ENCODE measurements around the gene TH. TPM values are rescaled to one million over a fixed set of nuclear protein-coding genes. Genes with fewer than 3 reads are reported as not detected.
A peak's percentile ranks its signal among the peaks of the same experiment; 100 is the strongest.

The TH gene
- total RNA-seq, 2 donors from 2014 or later = not detected

DNA sequence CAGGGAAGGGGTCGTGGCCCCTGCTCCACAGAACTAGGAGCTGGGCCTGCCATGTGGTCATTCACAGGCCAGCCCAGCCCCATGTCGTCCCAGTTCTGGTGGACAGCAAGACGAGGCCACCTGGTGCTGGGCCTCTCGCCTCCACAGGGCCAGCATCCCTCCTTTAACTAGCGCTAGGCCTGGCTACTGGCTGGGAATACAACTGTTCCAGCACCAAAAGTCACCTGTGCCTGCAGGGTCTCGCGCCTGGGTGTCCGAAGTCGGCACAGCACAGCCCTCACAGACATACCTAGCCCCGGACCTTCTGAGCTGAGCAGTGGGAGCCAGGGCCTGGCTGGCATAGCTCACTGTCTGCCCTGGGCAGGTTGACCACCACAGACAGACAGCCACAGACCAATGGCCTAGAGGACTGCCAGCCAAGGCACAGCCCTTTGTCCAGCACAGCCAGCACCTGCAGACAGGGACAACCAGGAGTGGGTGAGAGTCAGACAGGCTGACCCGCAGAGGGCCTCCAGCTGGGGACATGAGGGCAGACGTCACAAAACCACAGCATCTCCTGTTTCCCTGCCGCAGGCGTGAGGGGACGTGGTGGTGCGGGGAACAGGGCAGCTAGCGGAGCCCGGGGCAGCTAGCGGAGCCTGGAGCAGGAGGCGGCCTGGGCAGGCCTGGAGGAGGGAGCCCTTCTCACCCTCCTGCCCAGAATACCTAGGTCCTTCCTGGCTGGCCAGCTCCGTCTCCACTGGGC lies 27.2 kb upstream of the TH start:
- no peak for DNase-seq
- 90% methylated on average over 6 to 21 of the region's 21 CpGs for WGBS, 2 experiments (ENCODE audit: insufficient coverage in 1 of 2, insufficient read length in 1 of 2)
- Histone ChIP-seq H3K27me3 (ENCODE audit: control insufficient read depth, insufficient read depth, low read length, poor library complexity, severe bottlenecking) (peaks cover 10% of the 10 kb centered on the region), H3K27ac (ENCODE audit: low read depth, low read length) (no peak overlapping the region), H3K4me3 (ENCODE audit: low read length) (no peak overlapping the region), H3K36me3 (ENCODE audit: control insufficient read depth, insufficient read depth, low read length) (no peaks in the 10 kb centered on the region), H3K9ac (ENCODE audit: extremely low read depth, low read length, poor library complexity, severe bottlenecking) (no peak overlapping the region), H3K9me3 (ENCODE audit: control insufficient read depth, low read length) (no peaks in the 10 kb centered on the region), H3K4me1 (ENCODE audit: control insufficient read depth, insufficient read depth, low read length) (no peaks in the 10 kb centered on the region)
- Mint-ChIP-seq H3K9me3 (no peaks in the 10 kb centered on the region), H3K27me3 (ENCODE audit: insufficient read depth) (peaks cover 19% of the 10 kb centered on the region), H3K36me3 (ENCODE audit: low read depth) (no peaks in the 10 kb centered on the region), H3K4me3 (no peak overlapping the region), H3K27ac (no peak overlapping the region), H3K4me1 (no peaks in the 10 kb centered on the region)
- TF ChIP-seq, protein P1, sequence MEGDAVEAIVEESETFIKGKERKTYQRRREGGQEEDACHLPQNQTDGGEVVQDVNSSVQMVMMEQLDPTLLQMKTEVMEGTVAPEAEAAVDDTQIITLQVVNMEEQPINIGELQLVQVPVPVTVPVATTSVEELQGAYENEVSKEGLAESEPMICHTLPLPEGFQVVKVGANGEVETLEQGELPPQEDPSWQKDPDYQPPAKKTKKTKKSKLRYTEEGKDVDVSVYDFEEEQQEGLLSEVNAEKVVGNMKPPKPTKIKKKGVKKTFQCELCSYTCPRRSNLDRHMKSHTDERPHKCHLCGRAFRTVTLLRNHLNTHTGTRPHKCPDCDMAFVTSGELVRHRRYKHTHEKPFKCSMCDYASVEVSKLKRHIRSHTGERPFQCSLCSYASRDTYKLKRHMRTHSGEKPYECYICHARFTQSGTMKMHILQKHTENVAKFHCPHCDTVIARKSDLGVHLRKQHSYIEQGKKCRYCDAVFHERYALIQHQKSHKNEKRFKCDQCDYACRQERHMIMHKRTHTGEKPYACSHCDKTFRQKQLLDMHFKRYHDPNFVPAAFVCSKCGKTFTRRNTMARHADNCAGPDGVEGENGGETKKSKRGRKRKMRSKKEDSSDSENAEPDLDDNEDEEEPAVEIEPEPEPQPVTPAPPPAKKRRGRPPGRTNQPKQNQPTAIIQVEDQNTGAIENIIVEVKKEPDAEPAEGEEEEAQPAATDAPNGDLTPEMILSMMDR (conservative IDR thresholded peaks at IDR 0.05) = no peak

DNA sequence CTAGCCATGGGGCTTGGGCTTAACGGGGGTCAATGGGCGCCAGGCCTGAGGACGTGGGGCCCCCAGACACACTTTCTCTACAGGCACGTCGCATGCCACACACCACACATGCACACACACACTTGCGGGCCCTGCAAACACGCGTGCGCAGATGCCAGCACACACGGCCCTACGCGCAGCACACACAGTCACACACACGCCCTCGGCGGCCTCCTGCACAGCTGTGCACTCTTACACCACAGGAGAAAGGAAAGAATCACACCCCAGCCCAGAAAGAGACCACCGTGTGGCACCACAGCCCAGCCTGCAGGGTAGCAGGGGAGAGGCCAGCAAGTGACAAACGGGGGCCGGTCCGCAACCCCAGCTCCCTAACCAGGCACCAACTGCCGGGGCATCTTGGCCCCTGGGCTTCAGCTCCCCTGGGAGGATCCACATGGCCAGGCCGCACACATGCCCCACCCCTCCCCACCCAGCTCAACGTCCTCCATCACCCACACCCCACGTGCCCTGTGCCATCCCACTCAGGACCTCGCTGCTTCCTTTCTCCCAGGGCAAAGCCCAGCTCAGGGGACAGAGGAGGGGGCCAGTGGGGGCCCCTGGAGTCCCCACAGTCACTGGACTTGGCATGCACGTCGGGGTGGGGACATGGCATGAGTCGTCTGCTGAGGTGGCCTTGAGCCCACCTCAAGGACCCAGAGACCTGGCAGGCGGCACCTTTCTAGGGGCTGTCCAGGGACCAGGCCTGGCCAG lies 26.3 kb upstream of the TH start:
- no peak for DNase-seq
- H3K36me3 Mint-ChIP-seq (ENCODE audit: low read depth) = no peaks in the 10 kb centered on the region
- Histone ChIP-seq H3K27me3 (ENCODE audit: control insufficient read depth, insufficient read depth, low read length, poor library complexity, severe bottlenecking) (peaks cover 10% of the 10 kb centered on the region), H3K9me3 (ENCODE audit: control insufficient read depth, low read length) (no peaks in the 10 kb centered on the region), H3K9ac (ENCODE audit: extremely low read depth, low read length, poor library complexity, severe bottlenecking) (no peak overlapping the region), H3K4me1 (ENCODE audit: control insufficient read depth, insufficient read depth, low read length) (no peaks in the 10 kb centered on the region), H3K36me3 (ENCODE audit: control insufficient read depth, insufficient read depth, low read length) (no peaks in the 10 kb centered on the region), H3K27ac (ENCODE audit: low read depth, low read length) (no peak overlapping the region), H3K4me3 (ENCODE audit: low read length) (no peak overlapping the region)
- no peaks in the 10 kb centered on the region for H3K4me1 Mint-ChIP-seq
- WGBS, 2 experiments (ENCODE audit: insufficient coverage in 1 of 2, insufficient read length in 1 of 2) = 90 to 91% methylated on average over 13 to 28 of the region's 28 CpGs
- no peak overlapping the region for H3K4me3 Mint-ChIP-seq
- peaks cover 19% of the 10 kb centered on the region for H3K27me3 Mint-ChIP-seq (ENCODE audit: insufficient read depth)
- H3K27ac Mint-ChIP-seq = no peak overlapping the region
- H3K9me3 Mint-ChIP-seq = no peaks in the 10 kb centered on the region
- TF ChIP-seq, protein P1 (conservative IDR thresholded peaks at IDR 0.05) = no peak

DNA sequence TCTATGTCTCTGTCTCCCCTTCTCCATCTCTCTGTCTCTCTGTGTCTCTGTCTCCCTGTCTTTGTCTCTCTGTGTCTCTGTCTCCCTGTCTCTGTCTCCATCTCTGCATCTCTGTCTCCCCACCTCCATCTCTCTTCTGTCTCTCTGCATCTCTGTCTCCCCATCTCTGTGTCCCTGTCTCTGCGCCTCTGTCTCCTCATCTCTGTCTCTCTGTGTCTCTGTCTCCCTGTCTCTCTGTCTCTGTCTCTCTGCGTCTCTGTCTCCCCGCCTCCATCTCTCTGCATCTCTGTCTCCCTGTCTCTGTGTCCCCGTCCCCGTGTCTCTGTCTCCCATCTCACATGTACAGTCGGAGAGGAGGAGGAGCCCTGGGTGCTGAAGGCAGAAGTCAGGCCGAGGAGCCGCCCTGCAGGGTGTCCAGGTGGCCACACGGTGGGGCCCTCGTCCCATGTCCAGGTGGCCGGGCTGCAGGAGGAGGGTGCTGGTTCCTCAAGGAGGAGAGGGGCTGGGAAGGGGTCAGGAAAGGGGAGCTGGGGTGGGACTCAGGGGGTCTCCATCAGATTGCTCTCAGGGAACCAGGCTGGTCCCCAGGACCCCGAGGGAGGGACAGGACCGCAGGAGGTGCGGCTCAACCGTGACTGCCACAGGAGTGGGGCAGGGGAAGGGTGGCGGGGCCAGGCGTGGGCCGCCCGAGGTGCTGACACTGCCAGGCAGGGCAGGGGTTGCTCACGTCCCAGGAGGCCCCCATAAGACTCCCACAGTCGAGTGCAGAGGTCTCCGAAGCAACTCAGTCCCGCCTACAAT lies 25.6 kb upstream of the TH start:
- Histone ChIP-seq H3K4me1 (ENCODE audit: control insufficient read depth, insufficient read depth, low read length) (no peaks in the 10 kb centered on the region), H3K4me3 (ENCODE audit: low read length) (no peak overlapping the region), H3K9ac (ENCODE audit: extremely low read depth, low read length, poor library complexity, severe bottlenecking) (no peak overlapping the region), H3K9me3 (ENCODE audit: control insufficient read depth, low read length) (no peaks in the 10 kb centered on the region), H3K36me3 (ENCODE audit: control insufficient read depth, insufficient read depth, low read length) (no peaks in the 10 kb centered on the region), H3K27ac (ENCODE audit: low read depth, low read length) (no peak overlapping the region), H3K27me3 (ENCODE audit: control insufficient read depth, insufficient read depth, low read length, poor library complexity, severe bottlenecking) (peaks cover 10% of the 10 kb centered on the region)
- TF ChIP-seq, protein P1 (conservative IDR thresholded peaks at IDR 0.05) = peak; percentile 87
- no peaks in the 10 kb centered on the region for H3K9me3 Mint-ChIP-seq
- 46 to 50% methylated on average over 4 to 23 of the region's 23 CpGs for WGBS, 2 experiments (ENCODE audit: insufficient coverage in 1 of 2, insufficient read length in 1 of 2)
- H3K4me1 Mint-ChIP-seq = no peaks in the 10 kb centered on the region
- no peaks in the 10 kb centered on the region for H3K36me3 Mint-ChIP-seq (ENCODE audit: low read depth)
- H3K27me3 Mint-ChIP-seq (ENCODE audit: insufficient read depth) = peaks cover 19% of the 10 kb centered on the region
- DNase-seq = peak; percentile 94
- H3K27ac Mint-ChIP-seq = no peak overlapping the region
- H3K4me3 Mint-ChIP-seq = no peak overlapping the region
